Bronchial epithelial cell (primary cell): Measurements from ENCODE around the gene P2RY11. TPM values are rescaled to one million over a fixed set of nuclear protein-coding genes. Genes with fewer than 3 reads are reported as not detected.
A peak's percentile ranks its signal among the peaks of the same experiment; 100 is the strongest.

Source experiments
- DNase-seq: peaks from one replicate; pipeline ENCODE4 v3.0.0-alpha.2; 2010; ENCODE audit warnings: low read depth
- FAIRE-seq: peaks from 2 replicates; lab custom pipeline; 2011; peaks lifted over from hg19 to GRCh38; lab: Jason Lieb, UNC
- H3K27me3 ChIP-seq: 2 replicates; pipeline ENCODE4 v1.5.1; 2011; ENCODE audit warnings: low read length; ENCODE audit not compliant: control insufficient read depth, insufficient read depth
- H3K36me3 ChIP-seq: 2 replicates; pipeline ENCODE4 v1.5.1; 2011; ENCODE audit warnings: low read length; ENCODE audit not compliant: control insufficient read depth, insufficient read depth
- H3K4me3 ChIP-seq: 2 replicates; pipeline ENCODE4 v1.5.1; 2011; ENCODE audit warnings: mild to moderate bottlenecking, low read depth, low read length, control low read depth
- CTCF ChIP-seq: IDR thresholded peaks from 2 replicates; pipeline ENCODE4 v1.5.1; 2011; ENCODE audit warnings: mild to moderate bottlenecking, moderate library complexity, low read length, control low read depth, inconsistent platforms; ENCODE audit not compliant: insufficient read depth, severe bottlenecking
- total RNA-seq: library from RNA; depleted of rRNA; stranded (reverse); fragments of >200 nt; gene quantifications from 2 replicates; pipeline ENCODE4 v1.2.1, GENCODE V29; 2014

P2RY11 gene
- 1.1 and 3.7 TPM in 2 replicates for total RNA-seq

GRCh38 chr19:10111405-10111811 is at the start of gene P2RY11:
Gene P2RY11, plus strand, starts transcription at chr19:10111693. Its CDS starts 29 bp downstream, at chr19:10111722.
- DNase-seq (no peak), FAIRE-seq (no peak)
- no peak for TF ChIP-seq CTCF

GRCh38 chr19:10061717-10062310 is 49.7 kb upstream of the P2RY11 start:
- H3K36me3 ChIP-seq: no peaks in the 10 kb centered on the region
- no peak for TF ChIP-seq CTCF
- no peaks in the 10 kb centered on the region for H3K27me3 ChIP-seq
- FAIRE-seq: no peak
- DNase-seq: no peak
- no peak overlapping the region for H3K4me3 ChIP-seq

More at GRCh38 chr19:10111405-10111811, at the start of gene P2RY11:
- Histone ChIP-seq H3K4me3 (no peak within 1 kb of the TSS), H3K36me3 (peaks cover 49% of the 10 kb centered on the region), H3K27me3 (no peaks in the 10 kb centered on the region)

- no peak for FAIRE-seq
- no peak for DNase-seq
- Histone ChIP-seq H3K36me3 (no peaks in the 10 kb centered on the region), H3K27me3 (no peaks in the 10 kb centered on the region), H3K4me3 (no peak overlapping the region)
- TF ChIP-seq CTCF: no peak
These were observed 43.3 kb upstream of the P2RY11 start for GRCh38 chr19:10068205-10068604.

- no peak for TF ChIP-seq CTCF
These were observed 42.4 kb upstream of the P2RY11 start for GRCh38 chr19:10069046-10069445.

GRCh38 chr19:10070730-10071446 is 40.6 kb upstream of the P2RY11 start:
- Histone ChIP-seq H3K27me3 (no peaks in the 10 kb centered on the region), H3K36me3 (no peaks in the 10 kb centered on the region), H3K4me3 (no peak overlapping the region)
- FAIRE-seq: no peak
- no peak for DNase-seq
- no peak for TF ChIP-seq CTCF

More at GRCh38 chr19:10069046-10069445, 42.4 kb upstream of the P2RY11 start:
- H3K36me3 ChIP-seq: no peaks in the 10 kb centered on the region
- no peaks in the 10 kb centered on the region for H3K27me3 ChIP-seq
- H3K4me3 ChIP-seq: no peak overlapping the region
- peak; percentile 13 for DNase-seq
- no peak for FAIRE-seq

GRCh38 chr19:10074153-10074552 is 37.3 kb upstream of the P2RY11 start:
- DNase-seq (peak; percentile 13), FAIRE-seq (no peak)
- Histone ChIP-seq H3K27me3 (no peaks in the 10 kb centered on the region), H3K36me3 (no peaks in the 10 kb centered on the region), H3K4me3 (no peak overlapping the region)
- peak; percentile 15 for TF ChIP-seq CTCF
